Measurements from ENCODE around the gene STK24.

DNA sequence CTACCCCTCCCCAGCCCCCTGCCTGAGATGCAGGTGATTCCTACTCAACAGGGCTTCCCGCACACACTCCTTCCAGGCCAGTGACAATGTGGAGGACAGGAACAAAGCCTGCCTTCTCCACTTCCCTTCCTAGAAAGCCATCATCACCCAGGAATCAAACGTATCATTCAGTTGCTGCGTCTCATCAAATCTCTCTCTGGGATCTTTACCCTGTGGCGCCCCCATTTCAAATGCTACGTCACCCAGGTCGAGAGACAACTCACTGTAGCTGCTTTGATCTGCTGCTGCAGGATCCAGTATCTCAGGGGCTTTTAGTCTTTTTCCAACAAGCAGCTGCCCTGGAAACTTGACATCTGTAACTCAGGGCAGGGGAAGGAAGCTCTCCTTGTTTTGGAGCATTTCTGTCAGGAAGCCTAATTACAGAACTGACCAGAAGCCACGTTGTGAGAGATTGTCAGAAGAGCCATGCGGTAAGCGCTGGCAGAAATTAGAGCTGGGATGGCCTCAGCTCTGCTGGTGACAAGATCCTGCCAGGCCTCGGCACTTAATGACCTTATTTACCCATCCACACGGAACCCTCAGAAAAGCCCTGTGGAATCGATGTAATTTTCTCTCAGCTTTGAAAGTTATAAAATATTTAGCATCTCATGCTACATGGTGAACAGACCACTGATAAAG is 140.5 kb downstream of the STK24 start:
- TF ChIP-seq, protein P1, sequence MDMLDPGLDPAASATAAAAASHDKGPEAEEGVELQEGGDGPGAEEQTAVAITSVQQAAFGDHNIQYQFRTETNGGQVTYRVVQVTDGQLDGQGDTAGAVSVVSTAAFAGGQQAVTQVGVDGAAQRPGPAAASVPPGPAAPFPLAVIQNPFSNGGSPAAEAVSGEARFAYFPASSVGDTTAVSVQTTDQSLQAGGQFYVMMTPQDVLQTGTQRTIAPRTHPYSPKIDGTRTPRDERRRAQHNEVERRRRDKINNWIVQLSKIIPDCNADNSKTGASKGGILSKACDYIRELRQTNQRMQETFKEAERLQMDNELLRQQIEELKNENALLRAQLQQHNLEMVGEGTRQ (IDR thresholded peaks at IDR 0.05; ENCODE audit: low read length), result no peak
- TF ChIP-seq GABPA (IDR thresholded peaks at IDR 0.05; ENCODE audit: borderline replicate concordance, insufficient read depth, low read length) (no peak), RAD21 (IDR thresholded peaks at IDR 0.05 in 1 of 2, conservative IDR thresholded peaks at IDR 0.05 in 1 of 2; ENCODE audit: low read depth in 2 of 2, low read length in 2 of 2) (peak in 1 of 2 experiments; percentile 1; a peak in 1 of 4 replicates), EZH2 (IDR thresholded peaks at IDR 0.05; ENCODE audit: low read depth, low read length, severe bottlenecking) (no peak), TAF1 (IDR thresholded peaks at IDR 0.05; ENCODE audit: low read depth, low read length) (no peak), ZNF274 (IDR thresholded peaks at IDR 0.05; ENCODE audit: borderline replicate concordance, extremely low read depth, low read length) (no peak), SP1 (IDR thresholded peaks at IDR 0.05; ENCODE audit: low read depth, low read length) (no peak), SP2 (IDR thresholded peaks at IDR 0.05; ENCODE audit: low read length) (no peak)
- TF ChIP-seq, protein P2, sequence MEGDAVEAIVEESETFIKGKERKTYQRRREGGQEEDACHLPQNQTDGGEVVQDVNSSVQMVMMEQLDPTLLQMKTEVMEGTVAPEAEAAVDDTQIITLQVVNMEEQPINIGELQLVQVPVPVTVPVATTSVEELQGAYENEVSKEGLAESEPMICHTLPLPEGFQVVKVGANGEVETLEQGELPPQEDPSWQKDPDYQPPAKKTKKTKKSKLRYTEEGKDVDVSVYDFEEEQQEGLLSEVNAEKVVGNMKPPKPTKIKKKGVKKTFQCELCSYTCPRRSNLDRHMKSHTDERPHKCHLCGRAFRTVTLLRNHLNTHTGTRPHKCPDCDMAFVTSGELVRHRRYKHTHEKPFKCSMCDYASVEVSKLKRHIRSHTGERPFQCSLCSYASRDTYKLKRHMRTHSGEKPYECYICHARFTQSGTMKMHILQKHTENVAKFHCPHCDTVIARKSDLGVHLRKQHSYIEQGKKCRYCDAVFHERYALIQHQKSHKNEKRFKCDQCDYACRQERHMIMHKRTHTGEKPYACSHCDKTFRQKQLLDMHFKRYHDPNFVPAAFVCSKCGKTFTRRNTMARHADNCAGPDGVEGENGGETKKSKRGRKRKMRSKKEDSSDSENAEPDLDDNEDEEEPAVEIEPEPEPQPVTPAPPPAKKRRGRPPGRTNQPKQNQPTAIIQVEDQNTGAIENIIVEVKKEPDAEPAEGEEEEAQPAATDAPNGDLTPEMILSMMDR (IDR thresholded peaks at IDR 0.05; ENCODE audit: control extremely low read depth in 1 of 3, insufficient read depth in 1 of 3, low read depth in 1 of 3, low read length in 3 of 3), result no peak
- TF ChIP-seq, protein P3, sequence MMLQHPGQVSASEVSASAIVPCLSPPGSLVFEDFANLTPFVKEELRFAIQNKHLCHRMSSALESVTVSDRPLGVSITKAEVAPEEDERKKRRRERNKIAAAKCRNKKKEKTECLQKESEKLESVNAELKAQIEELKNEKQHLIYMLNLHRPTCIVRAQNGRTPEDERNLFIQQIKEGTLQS (IDR thresholded peaks at IDR 0.05; ENCODE audit: insufficient read depth, low read depth, low read length), result no peak
